Measurements from ENCODE around the gene TPR.

The TPR gene

GRCh38 chr1:186292875-186293274 lies 82.2 kb downstream of the TPR start:
- FAIRE-seq (no peak), DNase-seq (ENCODE audit: insufficient read length, low spot score) (no peak)

DNA sequence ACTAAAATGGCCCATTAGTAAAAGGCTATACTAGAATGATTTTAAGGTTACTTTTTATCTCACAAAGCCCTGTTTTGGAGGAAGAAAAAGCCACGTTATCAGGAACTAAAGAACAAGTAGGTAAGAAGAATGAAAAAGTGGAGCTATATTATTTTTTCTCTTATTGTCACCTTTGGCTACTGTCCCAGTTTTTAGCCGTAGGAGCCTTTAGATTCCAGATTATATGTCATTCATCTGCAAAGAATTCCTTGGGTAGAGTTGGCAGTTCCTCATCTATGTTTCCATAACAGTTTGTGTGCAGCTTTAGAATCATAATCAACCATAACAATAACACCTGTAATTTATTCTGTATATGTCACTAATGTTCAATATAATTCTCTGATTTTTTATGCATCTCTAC lies 83.8 kb downstream of the TPR start:
- DNase-seq (ENCODE audit: insufficient read length, low spot score), result no peak
- no peak for FAIRE-seq

DNA sequence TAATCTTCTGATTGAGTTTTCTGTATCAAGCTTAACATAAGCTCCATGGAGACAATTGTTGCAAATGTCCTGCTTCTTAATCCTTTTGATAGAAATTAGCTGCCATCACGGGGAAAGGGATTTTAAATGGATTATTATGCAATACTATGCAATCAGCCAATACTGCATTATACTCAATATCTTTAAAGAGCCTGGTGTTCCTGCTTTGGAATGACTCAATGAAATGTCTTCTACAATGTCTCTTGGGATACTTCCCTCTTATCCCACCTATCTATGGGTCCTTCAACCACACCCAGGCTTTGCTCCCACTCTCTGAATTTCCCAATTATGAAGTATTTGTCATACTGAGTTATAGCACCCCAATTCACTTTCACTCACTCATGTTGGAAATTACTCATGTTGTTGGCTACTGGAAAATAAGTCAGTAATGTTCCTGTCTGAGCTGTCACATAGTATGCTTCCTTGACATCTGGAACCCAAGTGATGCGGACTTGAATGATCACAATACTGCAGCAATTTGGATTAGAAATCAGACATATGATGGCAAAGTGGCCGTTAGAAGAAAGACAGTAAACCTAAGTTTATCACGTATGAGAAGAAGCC lies 85.0 kb downstream of the TPR start:
- DNase-seq (ENCODE audit: insufficient read length, low spot score) (no peak), FAIRE-seq (no peak)

GRCh38 chr1:186286615-186287315 lies 88.3 kb downstream of the TPR start:
- no peak for DNase-seq (ENCODE audit: insufficient read length, low spot score)
- no peak for FAIRE-seq

DNA sequence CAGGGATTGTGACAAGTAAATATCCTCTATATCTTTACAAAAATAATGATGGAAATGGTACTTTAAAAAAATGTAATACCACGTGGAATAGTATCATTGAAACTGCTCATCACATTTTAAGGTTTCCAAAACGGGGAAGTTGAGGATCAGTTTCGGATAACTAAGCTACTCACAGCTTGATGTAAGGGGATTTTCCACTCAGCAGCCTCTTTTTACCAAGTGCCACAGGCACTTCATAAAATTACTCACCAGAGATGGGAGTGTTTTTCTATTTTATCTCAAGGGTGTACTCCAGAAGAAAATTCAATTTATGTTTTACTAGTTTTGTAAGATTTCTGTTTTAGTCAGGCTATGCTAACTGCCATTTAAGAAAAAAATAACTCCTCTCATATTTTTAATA lies 91.7 kb downstream of the TPR start:
- DNase-seq (ENCODE audit: insufficient read length, low spot score), result no peak
- FAIRE-seq, result no peak

DNA sequence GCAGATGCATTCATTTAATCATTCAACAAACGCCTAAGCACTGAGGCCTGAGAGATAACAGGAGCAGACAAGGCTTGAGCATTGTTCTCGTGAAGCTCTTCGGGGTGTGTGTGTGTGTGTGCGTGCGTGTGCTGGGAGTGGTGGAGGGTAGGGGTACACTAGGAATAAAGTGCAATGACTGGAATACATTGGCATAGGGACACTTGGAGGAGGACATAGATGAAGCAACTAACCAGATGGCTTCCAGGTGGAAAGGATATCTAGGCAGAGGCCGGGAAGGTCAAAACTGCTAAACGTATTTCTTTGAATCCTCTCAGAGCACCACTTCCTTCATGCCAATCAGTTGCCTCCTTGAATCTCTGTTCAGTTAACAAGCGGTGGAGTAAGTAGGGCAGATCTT lies 92.6 kb downstream of the TPR start:
- DNase-seq (ENCODE audit: insufficient read length, low spot score), result no peak
- no peak for FAIRE-seq

DNA sequence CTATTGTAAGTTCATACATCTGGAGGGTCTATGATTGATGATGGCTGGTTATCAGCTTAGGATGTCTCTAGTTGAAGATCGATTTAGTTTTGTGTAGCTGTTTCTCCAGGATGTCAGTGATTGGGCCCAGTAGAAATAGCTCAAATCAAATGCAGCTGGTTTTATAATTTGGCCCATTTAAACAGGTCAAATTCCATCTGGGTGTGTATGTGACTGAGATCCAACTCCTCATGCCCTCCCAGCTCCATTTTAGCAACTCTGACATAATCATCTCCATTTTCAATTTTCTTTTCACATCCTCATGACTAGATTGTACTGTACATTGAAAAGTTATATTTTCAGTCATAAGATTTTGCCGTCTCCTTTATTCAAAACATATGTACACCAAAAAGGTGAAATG lies 99.2 kb downstream of the TPR start:
- FAIRE-seq, result no peak
- DNase-seq (ENCODE audit: insufficient read length, low spot score), result no peak

DNA sequence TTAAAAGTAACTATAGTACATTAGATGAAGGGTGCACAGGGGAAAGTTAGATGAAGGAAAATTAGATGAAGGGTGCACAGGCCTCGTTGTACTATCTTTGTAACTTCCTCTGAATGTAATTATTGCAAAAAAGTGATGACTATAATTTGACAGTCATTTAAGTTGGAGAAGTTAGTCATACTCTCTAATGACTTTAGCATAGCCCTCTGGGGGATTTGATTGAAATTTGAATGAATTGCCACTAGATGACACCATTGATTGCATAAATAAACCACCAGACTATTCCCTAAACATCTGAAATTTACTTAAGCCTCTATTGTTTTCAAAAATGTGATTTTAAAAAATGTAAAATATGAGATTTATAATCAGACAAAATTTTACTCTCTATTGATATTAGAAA lies 102.6 kb downstream of the TPR start:
- no peak for FAIRE-seq
- no peak for DNase-seq (ENCODE audit: insufficient read length, low spot score)

DNA sequence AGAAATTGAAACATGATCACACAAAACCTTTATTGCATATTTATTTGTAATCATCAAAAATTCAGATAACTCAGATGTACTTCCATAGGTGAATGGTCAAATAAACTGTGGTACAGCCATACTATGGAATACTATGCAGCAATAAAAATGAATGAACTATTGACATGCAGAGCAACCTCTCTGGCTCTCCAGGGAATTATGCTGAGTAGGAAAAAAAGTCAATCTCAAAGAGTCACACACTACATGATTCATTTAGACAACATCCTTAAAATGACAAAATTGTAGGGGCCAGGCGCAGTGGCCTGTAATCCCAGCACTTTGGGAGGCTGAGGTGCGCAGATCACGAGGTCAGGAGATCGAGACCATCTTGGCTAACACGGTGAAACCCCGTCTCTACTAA lies 104.0 kb downstream of the TPR start:
- DNase-seq (ENCODE audit: insufficient read length, low spot score), result no peak
- no peak for FAIRE-seq
